SU-DHL-6 (cell line): ENCODE measurements around the gene SCAPER.

Experiments
- H2AFZ ChIP-seq: fragments of 200-600 bp; sonication (generic); 2 replicates; pipeline ENCODE4 v1.6.1; 2014; ENCODE audit warnings: low read depth, mild to moderate bottlenecking, moderate library complexity, mixed read lengths, antibody characterized with exemption, low read length; ENCODE audit not compliant: severe bottlenecking
- H3F3A ChIP-seq: fragments of 200-600 bp; shearing (Covaris generic); 2 replicates; pipeline ENCODE4 v1.6.0; 2016; ENCODE audit warnings: antibody characterized with exemption, mild to moderate bottlenecking; ENCODE audit not compliant: insufficient read depth
- H3K27ac ChIP-seq: fragments of 200-600 bp; sonication (generic); 2 replicates; pipeline ENCODE4 v1.5.1; 2016; ENCODE audit warnings: low read depth, mild to moderate bottlenecking, low read length, moderate library complexity, mixed read lengths
- H3K27me3 ChIP-seq: fragments of 200-600 bp; sonication (generic), shearing (Covaris generic); 2 replicates; pipeline ENCODE4 v1.6.0; 2014; ENCODE audit warnings: mild to moderate bottlenecking, low read length
- H3K36me3 ChIP-seq: fragments of 200-600 bp; sonication (generic); 2 replicates; pipeline ENCODE4 v1.6.1; 2014; ENCODE audit warnings: mild to moderate bottlenecking, low read length, mixed read lengths
- H3K4me2 ChIP-seq: fragments of 300-600, 200-600 bp; shearing (Covaris generic), sonication (generic); 2 replicates; pipeline ENCODE4 v1.6.0; 2014; ENCODE audit warnings: low read length, low read depth, mild to moderate bottlenecking; ENCODE audit not compliant: poor library complexity, severe bottlenecking
- H3K4me3 ChIP-seq: fragments of 200-600 bp; sonication (generic); 2 replicates; pipeline ENCODE4 v1.5.1; 2014; ENCODE audit warnings: antibody characterized with exemption, low read length, mild to moderate bottlenecking, mixed read lengths; ENCODE audit not compliant: insufficient read depth, poor library complexity, severe bottlenecking
- H3K79me2 ChIP-seq: fragments of 200-600 bp; sonication (generic); 2 replicates; pipeline ENCODE4 v1.6.1; 2014; ENCODE audit warnings: mild to moderate bottlenecking, low read length, moderate library complexity; ENCODE audit not compliant: insufficient read depth
- H3K9ac ChIP-seq: fragments of 200-600 bp; sonication (generic); 2 replicates; pipeline ENCODE4 v1.7.0; 2014; ENCODE audit warnings: mild to moderate bottlenecking, low read length
- H3K9me2 ChIP-seq: fragments of 200-600 bp; sonication (generic); replicated peaks from 2 replicates; pipeline ENCODE4 v1.6.1; 2014; ENCODE audit warnings: low read length; ENCODE audit not compliant: insufficient read depth
- H3K9me3 ChIP-seq: fragments of 200-600 bp; sonication (generic); 2 replicates; pipeline ENCODE4 v1.6.1; 2014; ENCODE audit warnings: low read length, mixed read lengths; ENCODE audit not compliant: insufficient read depth
- H4K20me1 ChIP-seq: fragments of 200-600 bp; sonication (generic); 2 replicates; pipeline ENCODE4 v1.6.1; 2014; ENCODE audit warnings: low read depth, mild to moderate bottlenecking, antibody characterized with exemption, low read length, moderate library complexity, mixed read lengths
- CTCF ChIP-seq: fragments of 200-600 bp; sonication (generic); IDR thresholded peaks from one replicate; pipeline ENCODE4 v1.5.1; 2017; ENCODE audit warnings: antibody characterized with exemption, mild to moderate bottlenecking, low read length, moderate library complexity; ENCODE audit not compliant: insufficient read depth, poor library complexity, severe bottlenecking
- EZH2phosphoT487 ChIP-seq: fragments of 200-600 bp; sonication (generic), shearing (Covaris generic); conservative IDR thresholded peaks from 2 replicates; pipeline ENCODE4 v1.6.1; 2018; ENCODE audit warnings: mild to moderate bottlenecking, antibody characterized with exemption, low read length, moderate library complexity, mixed read lengths

SCAPER gene

GRCh38 chr15:76337059-76337695 is 568.0 kb downstream of the SCAPER start:
- Histone ChIP-seq H3K9ac (peak overlapping the region; percentile 73), H3K9me2 (no peaks in the 10 kb centered on the region), H3K79me2 (peaks cover 24% of the 10 kb centered on the region), H2AFZ (peak overlapping the region; percentile 95), H3K36me3 (no peaks in the 10 kb centered on the region), H4K20me1 (no peaks in the 10 kb centered on the region; the same call in 1 of the 2 replicates), H3K27ac (peak overlapping the region; percentile 11; the same call in 1 of the 2 replicates), H3K9me3 (no peaks in the 10 kb centered on the region), H3K4me3 (peak overlapping the region; percentile 96), H3F3A (peaks cover 13% of the 10 kb centered on the region), H3K27me3 (no peaks in the 10 kb centered on the region), H3K4me2 (peak overlapping the region; percentile 98)
- no peak for TF ChIP-seq EZH2phosphoT487
- TF ChIP-seq CTCF = no peak

GRCh38 chr15:76336254-76337058 is 568.7 kb downstream of the SCAPER start, which contains the start of gene ISL2:
Gene ISL2, plus strand, starts transcription at chr15:76336773. Its CDS starts 111 bp downstream, at chr15:76336884.
- Histone ChIP-seq H3K4me2 (peak within 1 kb of the TSS; percentile 98), H3K9ac (peak within 1 kb of the TSS; percentile 73), H4K20me1 (no peaks in the 10 kb centered on the region; the same call in 1 of the 2 replicates), H3K9me2 (no peaks in the 10 kb centered on the region), H3K9me3 (no peaks in the 10 kb centered on the region), H3K27ac (peak within 1 kb of the TSS; percentile 77), H3K27me3 (no peaks in the 10 kb centered on the region), H3F3A (peaks cover 13% of the 10 kb centered on the region), H3K36me3 (no peaks in the 10 kb centered on the region), H3K79me2 (peaks cover 24% of the 10 kb centered on the region), H3K4me3 (peak within 1 kb of the TSS; percentile 96), H2AFZ (peak within 1 kb of the TSS; percentile 95)
- no peak for TF ChIP-seq CTCF
- no peak for TF ChIP-seq EZH2phosphoT487

- H3K27ac ChIP-seq = peak overlapping the region; percentile 77
- peak overlapping the region; percentile 96 for H3K4me3 ChIP-seq
- H3K9ac ChIP-seq = peak overlapping the region; percentile 73
- H3K9me2 ChIP-seq = no peaks in the 10 kb centered on the region
- no peaks in the 10 kb centered on the region for H3K36me3 ChIP-seq
- TF ChIP-seq CTCF (no peak), EZH2phosphoT487 (no peak)
- no peaks in the 10 kb centered on the region; the same call in 1 of the 2 replicates for H4K20me1 ChIP-seq
- H3K9me3 ChIP-seq = no peaks in the 10 kb centered on the region
- peak overlapping the region; percentile 40 for H2AFZ ChIP-seq
- no peaks in the 10 kb centered on the region for H3K27me3 ChIP-seq
- H3K79me2 ChIP-seq = peaks cover 24% of the 10 kb centered on the region
- peaks cover 13% of the 10 kb centered on the region for H3F3A ChIP-seq
- H3K4me2 ChIP-seq = peak overlapping the region; percentile 98
These were observed 569.6 kb downstream of the SCAPER start for GRCh38 chr15:76335307-76336253.
